ENCODE measurements around the gene LAX1.
"Not testable (repeated sequence)": the region's sequence is repeated elsewhere in the genome, so short reads cannot be mapped to it uniquely, and the experiment has no call there.

The LAX1 gene

GRCh38 chr1:203756036-203756435 lies 8.9 kb upstream of the LAX1 start:
- no peak for DNase-seq
- no peak for TF ChIP-seq GATA1 (IDR thresholded peaks at IDR 0.05; ENCODE audit: low read depth, low read length)
- TF ChIP-seq POLR2A (IDR thresholded peaks at IDR 0.05; ENCODE audit: low read length), result no peak

GRCh38 chr1:203758749-203759148 lies 6.2 kb upstream of the LAX1 start:
- peak in 1 of 2 experiments; percentile 12 for DNase-seq

GRCh38 chr1:203760506-203760905 lies 4.5 kb upstream of the LAX1 start:
- no peak for TF ChIP-seq GATA1 (IDR thresholded peaks at IDR 0.05; ENCODE audit: low read depth, low read length)
- TF ChIP-seq POLR2A (IDR thresholded peaks at IDR 0.05; ENCODE audit: low read length), result no peak

GRCh38 chr1:203761958-203762357 lies 3.0 kb upstream of the LAX1 start:
- not testable (repeated sequence) for DNase-seq

More at GRCh38 chr1:203760506-203760905, 4.5 kb upstream of the LAX1 start:
- DNase-seq, result no peak

GRCh38 chr1:203763505-203763904 lies 1.5 kb upstream of the LAX1 start:
- no peak for DNase-seq

DNA sequence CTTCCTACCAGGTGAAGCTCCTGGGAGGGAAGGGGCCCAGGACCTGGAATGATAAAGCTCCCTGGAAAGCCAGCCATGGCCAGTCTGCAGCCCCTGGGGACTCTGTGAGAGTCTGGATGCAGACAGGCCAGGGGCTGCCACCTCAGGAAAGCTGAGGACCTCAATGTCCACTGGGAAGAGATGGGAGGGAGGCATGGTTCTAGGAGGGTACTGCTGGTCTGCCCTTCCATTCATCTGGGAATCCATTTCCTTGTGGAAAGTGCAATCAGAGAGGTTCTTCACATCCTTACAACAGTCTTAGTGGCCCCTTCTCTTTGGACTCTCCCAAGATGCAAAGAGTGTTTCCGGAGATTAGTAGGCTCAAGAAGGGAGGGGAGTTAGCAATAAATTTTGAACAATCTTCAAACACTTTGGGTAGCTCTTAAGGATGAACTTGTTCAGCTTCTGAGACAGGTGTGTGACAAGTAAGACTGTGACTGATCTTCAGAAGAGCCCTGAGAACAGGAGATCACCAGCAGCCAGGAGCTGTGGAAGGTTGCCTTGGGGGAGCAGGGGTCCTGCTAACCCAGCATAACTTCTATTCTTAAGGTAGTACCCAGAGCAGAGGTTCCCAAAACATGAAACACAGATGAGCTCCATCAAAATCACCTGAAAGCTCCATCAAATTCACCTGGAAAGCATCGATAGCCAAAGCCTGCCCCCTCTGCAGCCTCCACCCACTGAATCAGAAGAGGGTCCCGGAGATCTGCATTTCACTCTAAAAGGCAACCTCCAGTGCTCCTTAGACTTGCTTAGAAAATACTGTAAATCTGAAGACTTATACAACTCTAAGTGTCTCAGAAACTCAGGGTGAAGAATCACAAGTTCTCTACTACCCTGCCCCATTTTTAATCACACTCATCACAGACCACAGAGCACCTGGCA lies 616 bp upstream of the LAX1 start:
- TF ChIP-seq GATA1 (IDR thresholded peaks at IDR 0.05; ENCODE audit: low read depth, low read length) (no peak), POLR2A (IDR thresholded peaks at IDR 0.05; ENCODE audit: low read length) (no peak)
- DNase-seq, result no peak

More at GRCh38 chr1:203763505-203763904, 1.5 kb upstream of the LAX1 start:
- TF ChIP-seq POLR2A (IDR thresholded peaks at IDR 0.05; ENCODE audit: low read length), result no peak
- no peak for TF ChIP-seq GATA1 (IDR thresholded peaks at IDR 0.05; ENCODE audit: low read depth, low read length)

DNA sequence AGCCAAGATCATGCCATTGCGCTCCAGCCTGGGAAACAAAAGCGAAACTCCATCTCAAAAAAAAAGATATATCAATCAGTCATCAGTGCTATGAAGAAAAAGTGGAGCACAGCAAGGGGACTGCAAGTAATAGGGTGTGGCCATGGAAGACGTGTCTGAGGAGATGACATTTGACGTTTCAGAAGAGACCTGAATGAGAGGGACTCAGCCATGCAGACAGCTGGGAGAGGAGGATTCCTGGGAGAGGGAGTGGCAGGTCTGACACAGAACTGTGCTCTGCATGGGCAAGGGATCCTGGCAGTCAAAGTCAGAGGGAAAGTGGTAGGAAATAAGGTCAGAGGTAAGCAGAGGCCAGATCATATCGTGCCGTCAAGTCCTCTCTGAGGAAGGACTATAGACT lies 3.3 kb downstream of the LAX1 start:
- no peak for TF ChIP-seq POLR2A (IDR thresholded peaks at IDR 0.05; ENCODE audit: low read length)
- TF ChIP-seq GATA1 (IDR thresholded peaks at IDR 0.05; ENCODE audit: low read depth, low read length), result no peak
- DNase-seq, result no peak

- DNase-seq, result no peak
- no peak for TF ChIP-seq GATA1 (IDR thresholded peaks at IDR 0.05; ENCODE audit: low read depth, low read length)
- no peak for TF ChIP-seq POLR2A (IDR thresholded peaks at IDR 0.05; ENCODE audit: low read length)
Observed at GRCh38 chr1:203769505-203770343, 4.7 kb downstream of the LAX1 start.

- TF ChIP-seq GATA1 (IDR thresholded peaks at IDR 0.05; ENCODE audit: low read depth, low read length), result no peak
- no peak for TF ChIP-seq POLR2A (IDR thresholded peaks at IDR 0.05; ENCODE audit: low read length)
- no peak for DNase-seq
Observed at GRCh38 chr1:203771901-203772301, 6.9 kb downstream of the LAX1 start.

DNA sequence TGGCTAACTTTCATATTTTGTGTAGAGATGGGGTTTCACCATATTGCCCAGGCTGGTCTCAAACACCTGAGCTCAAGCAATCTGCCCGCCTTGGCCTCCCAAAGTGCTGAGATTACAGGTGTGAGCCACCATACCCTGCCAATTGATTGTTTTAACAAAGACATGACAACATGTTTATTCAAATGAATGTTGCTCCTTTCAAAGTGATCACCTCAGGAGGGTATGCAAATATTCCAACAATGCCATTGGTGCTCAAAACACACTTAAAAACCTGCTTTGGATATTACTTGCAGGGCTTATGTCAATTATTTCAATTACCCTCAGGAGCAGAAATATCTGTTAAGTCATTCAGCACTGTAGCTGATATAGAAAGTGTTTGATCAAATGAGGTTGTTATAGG lies 7.9 kb downstream of the LAX1 start:
- DNase-seq, result no peak
- TF ChIP-seq GATA1 (IDR thresholded peaks at IDR 0.05; ENCODE audit: low read depth, low read length) (no peak), POLR2A (IDR thresholded peaks at IDR 0.05; ENCODE audit: low read length) (no peak)

GRCh38 chr1:203776636-203777035 lies 11.7 kb downstream of the LAX1 start:
- DNase-seq, result peak in 1 of 2 experiments; percentile 13
- TF ChIP-seq GATA1 (IDR thresholded peaks at IDR 0.05; ENCODE audit: low read depth, low read length) (no peak), POLR2A (IDR thresholded peaks at IDR 0.05; ENCODE audit: low read length) (no peak)

- TF ChIP-seq POLR2A (IDR thresholded peaks at IDR 0.05; ENCODE audit: low read length) (no peak), GATA1 (IDR thresholded peaks at IDR 0.05; ENCODE audit: low read depth, low read length) (no peak)
- no peak for DNase-seq
Observed at GRCh38 chr1:203777596-203777995, 12.6 kb downstream of the LAX1 start.

DNA sequence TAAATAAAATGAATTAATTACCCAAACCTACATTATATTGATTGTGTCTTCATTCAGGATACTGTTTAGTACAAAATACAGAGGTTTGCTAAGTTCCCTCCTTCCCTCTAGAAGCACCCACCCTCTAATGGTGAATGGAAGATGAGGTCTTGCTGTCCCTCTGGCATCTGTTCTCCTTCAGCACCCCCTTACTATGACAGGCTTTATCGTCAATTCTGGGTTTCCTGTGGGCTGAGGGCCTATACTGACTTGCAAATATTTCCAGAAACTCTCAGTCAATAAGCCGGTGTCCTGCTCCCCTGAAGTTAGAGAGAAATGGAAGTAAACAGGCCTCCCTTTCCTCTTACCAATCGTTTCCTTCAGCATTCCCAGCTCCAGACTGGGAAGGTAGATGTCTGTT lies 13.2 kb downstream of the LAX1 start:
- no peak for DNase-seq
- TF ChIP-seq POLR2A (IDR thresholded peaks at IDR 0.05; ENCODE audit: low read length) (no peak), GATA1 (IDR thresholded peaks at IDR 0.05; ENCODE audit: low read depth, low read length) (no peak)

DNA sequence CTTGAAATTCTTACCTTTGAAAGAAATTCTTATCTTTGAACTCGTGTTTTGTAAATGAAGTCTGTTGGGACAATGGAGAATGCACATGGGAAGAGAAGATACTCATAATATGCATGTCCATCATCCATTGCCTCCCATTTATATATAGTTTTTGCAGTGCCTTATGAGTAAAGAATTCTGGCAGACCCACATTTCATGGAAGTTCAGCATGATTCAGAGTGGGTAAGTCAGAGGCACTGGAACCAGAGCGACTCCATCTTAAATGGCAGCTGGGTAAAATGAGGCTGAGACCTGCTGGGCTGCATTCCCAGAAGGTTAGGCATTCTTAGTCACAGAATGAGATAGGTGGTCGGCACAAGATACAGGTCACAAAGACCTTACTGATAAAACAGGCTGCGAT lies 13.8 kb downstream of the LAX1 start:
- no peak for DNase-seq
- TF ChIP-seq POLR2A (IDR thresholded peaks at IDR 0.05; ENCODE audit: low read length) (no peak), GATA1 (IDR thresholded peaks at IDR 0.05; ENCODE audit: low read depth, low read length) (no peak)

Data from erythroblast (primary cell).